Measurements from ENCODE around the gene SORCS2. TPM values are rescaled to one million over a fixed set of nuclear protein-coding genes. Genes with fewer than 3 reads are reported as not detected.

Gene SORCS2
- total RNA-seq, 1 donor from 2014 or later: 29.5 TPM

- Mint-ChIP-seq H3K4me3 (ENCODE audit: unreplicated experiment) (no peak overlapping the region), H3K9me3 (ENCODE audit: unreplicated experiment) (no peaks in the 10 kb centered on the region), H3K36me3 (ENCODE audit: unreplicated experiment) (peaks cover 8% of the 10 kb centered on the region), H3K27ac (ENCODE audit: unreplicated experiment) (no peak overlapping the region), H3K4me1 (ENCODE audit: low read depth, unreplicated experiment) (no peaks in the 10 kb centered on the region), H3K27me3 (ENCODE audit: unreplicated experiment) (no peaks in the 10 kb centered on the region)
- no peak for TF ChIP-seq CTCF (IDR thresholded peaks at IDR 0.05; ENCODE audit: partially characterized antibody, unreplicated experiment)
- no peak for DNase-seq
These were observed 13.2 kb upstream of the SORCS2 start for GRCh38 chr4:7179158-7179557.

- H3K36me3 Mint-ChIP-seq (ENCODE audit: unreplicated experiment): peaks cover 8% of the 10 kb centered on the region
- H3K4me3 Mint-ChIP-seq (ENCODE audit: unreplicated experiment): no peak overlapping the region
- H3K4me1 Mint-ChIP-seq (ENCODE audit: low read depth, unreplicated experiment): no peaks in the 10 kb centered on the region
- H3K27me3 Mint-ChIP-seq (ENCODE audit: unreplicated experiment): peaks cover 3% of the 10 kb centered on the region
- TF ChIP-seq CTCF (IDR thresholded peaks at IDR 0.05; ENCODE audit: partially characterized antibody, unreplicated experiment): no peak
- H3K9me3 Mint-ChIP-seq (ENCODE audit: unreplicated experiment): no peaks in the 10 kb centered on the region
- DNase-seq: no peak
- H3K27ac Mint-ChIP-seq (ENCODE audit: unreplicated experiment): no peak overlapping the region
These were observed 11.4 kb upstream of the SORCS2 start for GRCh38 chr4:7180938-7181337.

- TF ChIP-seq CTCF (IDR thresholded peaks at IDR 0.05; ENCODE audit: partially characterized antibody, unreplicated experiment): no peak
These were observed 9.7 kb upstream of the SORCS2 start for GRCh38 chr4:7182616-7183015.

GRCh38 chr4:7183161-7183560 is 9.2 kb upstream of the SORCS2 start:
- H3K36me3 Mint-ChIP-seq (ENCODE audit: unreplicated experiment): peaks cover 8% of the 10 kb centered on the region
- H3K4me1 Mint-ChIP-seq (ENCODE audit: low read depth, unreplicated experiment): no peaks in the 10 kb centered on the region
- TF ChIP-seq CTCF (IDR thresholded peaks at IDR 0.05; ENCODE audit: partially characterized antibody, unreplicated experiment): no peak
- H3K9me3 Mint-ChIP-seq (ENCODE audit: unreplicated experiment): peaks cover 2% of the 10 kb centered on the region
- H3K27me3 Mint-ChIP-seq (ENCODE audit: unreplicated experiment): peaks cover 5% of the 10 kb centered on the region
- DNase-seq: no peak
- no peak overlapping the region for H3K4me3 Mint-ChIP-seq (ENCODE audit: unreplicated experiment)
- H3K27ac Mint-ChIP-seq (ENCODE audit: unreplicated experiment): no peak overlapping the region

More at GRCh38 chr4:7182616-7183015, 9.7 kb upstream of the SORCS2 start:
- Mint-ChIP-seq H3K27me3 (ENCODE audit: unreplicated experiment) (peaks cover 5% of the 10 kb centered on the region), H3K36me3 (ENCODE audit: unreplicated experiment) (peaks cover 8% of the 10 kb centered on the region), H3K27ac (ENCODE audit: unreplicated experiment) (no peak overlapping the region), H3K9me3 (ENCODE audit: unreplicated experiment) (peaks cover 2% of the 10 kb centered on the region), H3K4me1 (ENCODE audit: low read depth, unreplicated experiment) (no peaks in the 10 kb centered on the region), H3K4me3 (ENCODE audit: unreplicated experiment) (no peak overlapping the region)
- no peak for DNase-seq

GRCh38 chr4:7183780-7184460 is 8.4 kb upstream of the SORCS2 start:
- no peak for DNase-seq
- Mint-ChIP-seq H3K27me3 (ENCODE audit: unreplicated experiment) (peaks cover 5% of the 10 kb centered on the region), H3K9me3 (ENCODE audit: unreplicated experiment) (peaks cover 2% of the 10 kb centered on the region), H3K4me1 (ENCODE audit: low read depth, unreplicated experiment) (no peaks in the 10 kb centered on the region), H3K36me3 (ENCODE audit: unreplicated experiment) (peaks cover 8% of the 10 kb centered on the region), H3K4me3 (ENCODE audit: unreplicated experiment) (no peak overlapping the region), H3K27ac (ENCODE audit: unreplicated experiment) (no peak overlapping the region)
- TF ChIP-seq CTCF (IDR thresholded peaks at IDR 0.05; ENCODE audit: partially characterized antibody, unreplicated experiment): no peak
